Stimulated activated CD4-positive, alpha-beta T cell treated with anti-CD3 and anti-CD28 coated beads, Interleukin-1b, Interleukin-23, amount 100 ng/mL, for 24 hours (primary cell): ENCODE measurements around the gene CCDC69.
A peak's percentile ranks its signal among the peaks of the same experiment; 100 is the strongest.

Experiments
- DNase-seq, 4 experiments: peaks; one replicate each; pipeline ENCODE4 v3.0.0-alpha.2; 2020; ENCODE audit warnings: low read depth in 4 of 4, low spot score in 1 of 4

The CCDC69 gene

DNA sequence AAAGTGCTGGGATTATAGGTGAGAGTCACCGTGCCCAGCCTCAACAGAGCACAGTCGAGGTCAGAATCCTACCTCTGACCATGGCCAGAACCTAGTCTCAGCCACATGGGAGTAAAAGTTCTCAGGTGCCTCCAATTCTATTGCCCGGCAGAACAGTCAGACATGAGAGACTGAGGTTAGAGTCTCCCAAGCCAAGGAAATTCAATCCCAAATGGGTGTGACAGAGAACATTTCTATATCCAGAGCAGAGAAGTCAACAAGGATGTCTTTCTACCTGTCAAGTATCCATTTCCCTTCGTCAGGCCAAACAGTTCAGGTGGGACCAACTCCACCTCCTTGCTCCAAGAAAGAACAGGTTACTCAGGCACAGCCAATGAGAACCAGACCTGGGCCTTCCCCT lies 76.9 kb downstream of the CCDC69 start:
- no peak for DNase-seq

DNA sequence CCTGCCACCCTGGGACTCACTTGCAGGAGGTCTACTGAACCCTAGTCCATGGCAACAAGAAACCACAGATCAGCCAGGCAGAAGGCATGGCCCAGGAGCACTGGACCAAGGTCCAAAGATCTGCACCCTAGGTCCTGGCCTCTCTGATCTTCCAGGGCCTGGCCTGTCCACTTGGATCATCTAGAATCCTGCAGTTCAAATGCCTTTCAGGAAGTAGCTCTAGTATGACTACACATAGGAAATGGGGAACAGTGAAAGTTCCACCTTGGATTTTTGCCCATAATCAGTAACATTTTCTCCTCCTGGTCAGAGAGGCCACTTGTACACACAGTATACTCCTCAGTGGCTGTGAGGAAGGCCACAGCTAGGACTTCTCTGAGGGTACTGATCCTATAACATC lies 77.8 kb downstream of the CCDC69 start:
- no peak for DNase-seq

DNA sequence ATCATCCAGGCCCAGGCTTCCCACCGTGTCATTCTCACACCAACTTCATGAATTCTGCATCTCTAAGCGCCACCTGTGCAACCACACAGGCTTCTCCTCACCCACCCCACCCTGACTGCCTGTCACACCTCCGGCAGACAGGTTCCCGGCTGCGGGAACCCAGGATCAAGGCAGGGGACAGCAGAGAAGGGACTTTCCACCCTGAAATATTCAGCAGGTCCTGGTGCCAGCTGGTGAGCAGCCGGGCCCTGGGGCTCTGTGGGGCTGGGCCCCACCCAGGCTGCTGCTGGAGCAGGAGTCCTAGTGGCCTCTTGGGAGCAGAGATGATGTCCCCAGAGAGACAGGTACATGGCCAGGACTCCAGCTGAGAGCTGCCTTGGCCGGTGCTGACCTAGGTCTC lies 79.0 kb downstream of the CCDC69 start:
- DNase-seq: no peak

DNA sequence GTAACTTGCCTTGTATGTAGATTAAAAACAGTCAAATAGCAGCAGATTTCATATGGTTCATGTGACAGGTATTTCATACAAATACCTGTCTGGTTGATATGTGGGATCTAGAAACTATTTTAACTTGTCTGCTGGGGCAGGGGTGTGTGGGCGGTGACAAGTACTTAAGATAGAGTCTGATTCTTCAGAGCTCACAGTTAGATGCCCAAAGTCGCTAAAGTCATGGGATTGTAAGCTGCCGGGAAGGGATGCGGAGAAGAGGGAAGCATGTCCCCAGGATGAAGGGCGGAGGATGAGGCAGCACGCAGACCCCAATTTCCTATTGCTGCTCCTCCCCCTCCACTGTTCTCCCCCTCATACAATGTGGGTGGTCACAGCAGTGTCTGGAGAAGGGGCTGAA lies 79.6 kb downstream of the CCDC69 start:
- DNase-seq: no peak

DNA sequence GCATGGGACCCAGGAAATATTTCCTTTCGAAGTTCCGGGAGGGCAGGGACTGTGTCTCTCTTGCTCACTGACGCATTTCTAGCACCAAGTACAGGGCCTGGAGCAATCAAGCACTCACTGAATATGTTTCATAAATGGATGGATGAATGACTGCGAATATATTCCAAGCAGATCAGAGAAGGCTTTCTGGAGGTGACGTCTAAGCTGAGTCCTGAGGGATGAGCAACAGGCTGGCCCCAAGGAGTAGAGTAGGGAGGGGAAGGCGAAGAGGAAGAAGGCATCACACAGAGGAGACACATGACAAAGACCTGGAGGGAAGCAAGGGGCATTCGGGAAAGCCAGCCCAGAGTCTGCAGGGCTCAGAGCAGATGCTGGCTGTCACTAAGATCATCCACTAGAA lies 80.2 kb downstream of the CCDC69 start:
- DNase-seq: no peak

DNA sequence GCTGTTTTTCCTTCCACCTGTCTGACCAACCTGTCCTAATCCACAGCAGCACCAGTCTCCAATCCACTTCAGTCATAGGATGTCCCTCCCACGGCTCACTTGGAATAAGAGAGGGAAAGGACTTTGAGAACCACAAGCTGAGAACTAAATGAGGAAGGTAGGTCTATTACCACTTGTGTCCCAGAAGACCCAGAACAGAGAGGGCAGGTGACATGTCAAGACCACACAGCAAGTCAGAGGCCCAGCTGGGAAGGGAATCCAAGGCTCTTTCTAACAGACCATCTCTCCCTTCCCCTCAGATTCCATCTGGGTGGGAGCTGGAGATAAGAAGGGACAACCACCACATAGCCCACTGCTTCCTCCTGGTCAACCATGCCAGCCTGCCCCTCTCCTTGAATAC lies 81.0 kb downstream of the CCDC69 start:
- DNase-seq: no peak

DNA sequence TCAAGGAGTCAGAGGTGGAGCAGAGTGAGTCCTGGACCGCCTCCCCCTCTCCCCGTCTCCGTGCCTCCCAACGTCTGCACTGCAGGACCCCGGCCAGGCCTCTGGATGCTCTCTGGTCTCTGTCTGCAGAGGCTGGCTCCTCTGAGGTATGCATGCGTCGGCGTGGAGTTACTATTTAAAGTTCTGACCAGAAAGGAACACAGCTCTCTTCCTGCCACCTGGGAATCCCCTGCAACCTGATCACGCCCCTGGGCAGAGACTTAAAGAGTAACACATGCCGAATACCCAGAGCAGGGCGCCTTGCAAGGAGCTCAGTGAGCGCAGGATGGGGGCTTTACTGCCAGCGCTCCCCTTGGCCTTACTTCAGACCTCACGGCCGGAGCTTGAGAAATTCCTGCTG lies 82.4 kb downstream of the CCDC69 start:
- peak in 1 of 4 experiments; percentile 59 for DNase-seq

DNA sequence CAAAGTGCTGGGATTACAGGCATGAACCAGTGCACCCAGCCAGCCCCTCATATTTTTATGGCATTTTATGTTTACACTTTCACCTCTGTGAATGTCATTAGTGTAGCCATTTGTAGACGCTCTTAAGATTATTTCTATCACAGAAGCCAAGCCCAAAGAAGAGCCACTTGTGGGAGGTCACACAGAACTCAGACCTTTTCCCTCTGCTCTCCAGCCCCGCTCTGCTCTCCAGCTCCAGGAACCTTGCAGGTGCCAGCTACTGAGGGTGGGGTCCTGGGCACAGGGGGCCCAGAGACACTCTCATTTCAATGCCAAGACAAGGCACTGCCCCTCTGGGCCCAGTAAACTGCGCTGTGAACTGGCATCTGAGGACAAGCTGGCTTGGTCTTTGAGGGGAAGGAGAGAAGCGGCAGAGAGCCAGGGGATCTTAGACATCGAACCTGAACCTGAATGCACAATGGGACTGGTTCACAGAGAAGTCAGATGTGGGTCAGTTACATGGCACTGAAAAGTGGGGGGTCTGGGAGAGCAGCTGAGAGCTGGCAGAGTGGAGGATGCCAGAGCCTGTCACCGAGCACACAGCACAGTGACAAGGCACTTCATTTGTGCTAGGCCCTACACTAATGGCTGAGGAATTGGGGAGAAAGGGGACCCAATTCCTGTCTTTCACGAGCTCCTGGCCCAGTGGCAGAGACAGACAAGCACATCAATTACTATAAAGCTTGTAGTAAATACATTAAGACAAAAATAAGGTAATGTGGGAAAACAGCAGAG lies 83.0 kb downstream of the CCDC69 start:
- DNase-seq: no peak

DNA sequence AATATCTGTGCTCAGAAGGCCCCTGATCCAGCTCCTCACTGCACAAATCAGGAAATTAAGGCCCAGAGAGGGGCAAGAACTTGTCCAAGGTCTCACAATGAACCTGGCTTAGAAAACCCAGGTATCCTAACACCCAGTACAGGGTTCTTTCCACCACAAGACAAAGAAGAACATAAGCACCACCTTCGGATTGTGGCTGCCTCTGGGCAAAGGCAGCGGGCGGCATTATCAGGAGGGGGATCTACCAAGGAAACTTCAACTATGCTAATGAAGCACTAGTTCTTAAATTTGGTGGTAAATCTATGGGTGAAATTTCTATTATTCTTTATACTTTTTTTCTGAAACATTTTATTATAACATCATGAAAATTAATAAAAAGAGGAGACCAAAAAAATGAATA lies 84.2 kb downstream of the CCDC69 start:
- no peak for DNase-seq

DNA sequence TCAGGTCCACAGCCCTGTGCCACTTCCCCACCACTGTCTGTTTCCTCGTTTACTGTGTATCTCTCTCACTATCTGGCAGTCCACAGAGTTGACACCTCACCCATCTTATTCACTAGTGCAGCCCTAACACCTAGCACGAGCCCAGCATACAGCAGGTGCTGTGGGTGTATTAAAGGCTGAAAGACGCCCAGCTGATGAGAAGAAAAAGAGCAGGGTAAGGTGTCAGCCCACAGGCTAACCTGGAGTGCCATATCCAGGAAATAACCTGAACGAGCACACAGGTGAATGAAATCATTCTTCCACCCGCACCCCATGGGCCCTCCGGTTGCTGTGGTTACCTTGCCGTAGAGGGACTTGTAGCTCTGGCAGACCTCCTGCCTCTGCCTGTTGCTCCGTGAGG lies 84.9 kb downstream of the CCDC69 start:
- DNase-seq: no peak

DNA sequence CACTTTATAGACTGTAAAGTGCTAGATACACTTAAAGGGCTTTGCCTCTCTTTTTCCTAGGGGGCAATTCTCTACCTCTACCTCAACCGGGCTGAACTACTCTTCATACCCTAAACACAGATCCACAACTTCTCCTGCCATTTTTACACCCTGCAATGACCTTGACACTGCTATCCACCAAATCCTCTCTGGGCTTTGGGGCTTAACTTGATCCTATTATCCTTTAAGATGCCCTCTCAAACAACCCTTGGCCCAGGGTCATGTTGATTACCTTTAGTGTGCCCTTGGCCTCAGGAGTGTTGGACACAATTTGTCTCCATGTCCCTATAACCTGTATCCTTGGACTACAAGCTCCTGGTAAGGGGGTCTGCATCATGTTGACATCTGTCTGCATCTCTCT lies 85.8 kb downstream of the CCDC69 start:
- DNase-seq: no peak

DNA sequence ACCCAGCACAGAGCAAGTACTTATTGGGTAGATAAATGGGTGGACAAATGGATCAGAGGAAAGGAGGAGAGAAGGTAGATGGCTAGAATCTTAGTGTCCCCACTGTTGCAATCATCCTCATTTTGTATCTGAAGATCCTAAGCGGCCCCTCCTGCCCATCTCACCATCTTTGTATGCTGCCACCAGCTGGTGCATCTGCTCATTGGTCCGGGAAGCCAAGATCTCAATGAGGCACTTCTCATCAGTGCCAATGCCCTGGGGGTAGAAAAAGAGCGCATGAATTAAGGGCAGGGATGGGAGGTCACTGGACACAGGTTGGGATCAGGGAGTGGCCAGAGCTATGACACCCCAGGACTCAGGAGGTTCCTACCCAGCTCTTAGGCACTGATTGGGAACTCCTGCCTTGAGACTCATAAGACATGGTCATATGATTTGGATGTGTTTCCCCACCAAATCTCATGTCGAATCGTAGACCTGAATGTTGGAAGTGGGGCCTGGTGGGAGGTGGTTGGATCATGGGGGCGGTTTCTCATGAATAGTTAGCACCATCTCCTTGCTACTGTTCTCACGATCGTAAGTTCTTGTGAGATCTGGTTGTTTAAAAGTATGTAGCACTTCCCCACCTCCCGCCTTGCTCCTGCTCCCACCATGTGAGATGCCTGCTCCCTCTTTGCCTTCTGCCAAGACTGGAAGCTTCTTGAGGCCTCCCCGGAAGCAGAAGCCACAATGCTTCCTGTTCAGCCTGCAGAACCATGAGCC lies 86.6 kb downstream of the CCDC69 start:
- no peak for DNase-seq

DNA sequence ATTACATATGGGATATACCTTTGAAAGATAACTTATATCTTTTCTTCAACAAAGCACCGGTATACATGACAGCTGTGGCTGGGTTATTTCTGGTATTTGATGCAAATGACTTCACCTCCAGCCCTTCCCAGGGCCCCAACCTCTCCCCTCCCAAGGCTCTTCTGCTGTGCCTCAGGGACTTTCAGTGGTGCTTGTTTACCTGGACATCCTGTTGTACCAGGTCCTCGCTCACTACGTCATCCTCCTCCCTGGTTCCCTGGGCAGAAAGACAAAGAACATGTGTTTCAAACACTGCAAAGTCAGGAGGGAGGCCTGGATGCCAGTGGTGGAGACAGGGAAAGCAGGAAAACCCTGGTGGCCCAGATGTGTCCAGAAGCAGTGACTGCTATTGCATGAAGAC lies 89.7 kb downstream of the CCDC69 start:
- no peak for DNase-seq

DNA sequence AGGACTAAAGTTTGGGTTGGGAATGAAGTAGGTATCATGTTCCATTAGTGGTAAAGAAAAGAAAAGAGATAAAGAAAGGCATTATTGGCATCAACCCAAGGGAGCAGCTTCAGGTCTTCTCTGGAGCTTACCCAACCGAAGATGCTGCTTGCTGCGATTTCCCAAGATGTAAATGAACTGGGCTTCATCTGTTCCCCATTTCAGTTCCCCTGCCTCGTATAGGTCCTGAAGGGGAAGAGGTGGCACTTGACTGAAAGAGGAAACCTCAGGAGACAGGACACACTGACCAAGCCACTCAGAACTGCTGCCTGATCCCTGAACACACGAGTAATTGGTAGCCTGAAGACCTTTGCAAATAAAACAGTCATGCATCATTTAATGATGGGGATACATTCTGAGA lies 90.9 kb downstream of the CCDC69 start:
- no peak for DNase-seq
